ENCODE measurements around the gene CDKN2C. TPM values are rescaled to one million over a fixed set of nuclear protein-coding genes. Genes with fewer than 3 reads are reported as not detected.

CDKN2C gene
- total and polyA plus RNA-seq, 2 experiments from 2014 or later: not detected

DNA sequence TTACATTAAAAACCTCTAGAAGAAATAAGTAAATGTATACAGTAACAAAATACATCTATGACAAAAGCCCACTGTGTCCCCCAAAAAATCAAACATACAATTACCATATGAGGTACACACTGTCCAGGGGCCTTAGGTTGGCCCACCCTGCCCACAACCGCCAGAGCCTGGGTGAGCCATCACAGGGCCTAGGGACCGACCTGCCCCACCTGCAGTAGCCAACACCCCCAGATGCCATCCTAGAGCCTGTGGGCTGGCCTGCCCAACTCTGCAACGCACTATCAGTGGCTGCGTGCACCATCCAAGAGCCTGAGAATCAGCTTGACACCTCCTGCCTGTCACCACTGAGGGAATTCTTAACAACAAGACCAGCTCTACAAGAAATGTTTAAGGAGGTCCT lies 49.0 kb upstream of the CDKN2C start:
- Histone ChIP-seq H3K4me2 (no peak overlapping the region), H3K4me3 (no peak overlapping the region), H3K27ac (ENCODE audit: low read depth) (no peak overlapping the region), H3K27me3 (ENCODE audit: insufficient read depth) (no peaks in the 10 kb centered on the region), H3K4me1 (ENCODE audit: insufficient read depth) (no peaks in the 10 kb centered on the region), H2AFZ (no peak overlapping the region), H3K79me2 (replicated peaks; ENCODE audit: insufficient read depth) (peaks cover 87% of the 10 kb centered on the region), H3K9me2 (ENCODE audit: insufficient read depth) (no peaks in the 10 kb centered on the region), H3K36me3 (ENCODE audit: insufficient read depth) (no peaks in the 10 kb centered on the region), H3F3A (replicated peaks; ENCODE audit: low read depth) (no peaks in the 10 kb centered on the region), H4K20me1 (replicated peaks; ENCODE audit: insufficient read depth) (peaks cover 19% of the 10 kb centered on the region)
- TF ChIP-seq REST (IDR thresholded peaks at IDR 0.05; ENCODE audit: unreplicated experiment) (no peak), EZH2phosphoT487 (IDR thresholded peaks at IDR 0.05; ENCODE audit: unreplicated experiment) (no peak), CREB1 (CRISPR knock-in tag; IDR thresholded peaks at IDR 0.05; ENCODE audit: low read depth) (no peak), STAT1 (IDR thresholded peaks at IDR 0.05; ENCODE audit: unreplicated experiment) (no peak), ZNF462 (CRISPR knock-in tag; IDR thresholded peaks at IDR 0.05) (no peak)
- TF ChIP-seq, protein P1, sequence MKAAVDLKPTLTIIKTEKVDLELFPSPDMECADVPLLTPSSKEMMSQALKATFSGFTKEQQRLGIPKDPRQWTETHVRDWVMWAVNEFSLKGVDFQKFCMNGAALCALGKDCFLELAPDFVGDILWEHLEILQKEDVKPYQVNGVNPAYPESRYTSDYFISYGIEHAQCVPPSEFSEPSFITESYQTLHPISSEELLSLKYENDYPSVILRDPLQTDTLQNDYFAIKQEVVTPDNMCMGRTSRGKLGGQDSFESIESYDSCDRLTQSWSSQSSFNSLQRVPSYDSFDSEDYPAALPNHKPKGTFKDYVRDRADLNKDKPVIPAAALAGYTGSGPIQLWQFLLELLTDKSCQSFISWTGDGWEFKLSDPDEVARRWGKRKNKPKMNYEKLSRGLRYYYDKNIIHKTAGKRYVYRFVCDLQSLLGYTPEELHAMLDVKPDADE (IDR thresholded peaks at IDR 0.05): no peak
- no peak overlapping the region for H3K4me3 Mint-ChIP-seq
- no peaks in the 10 kb centered on the region for H3K36me3 Mint-ChIP-seq (ENCODE audit: low read depth)
- no peaks in the 10 kb centered on the region for H3K9me3 Mint-ChIP-seq
- H3K4me1 Mint-ChIP-seq: peaks cover 3% of the 10 kb centered on the region; the same call in 1 of the 3 replicates
- no peak overlapping the region for H3K27ac Mint-ChIP-seq
- DNase-seq (ENCODE audit: low spot score) (no peak), ATAC-seq (no peak)
- H3K27me3 Mint-ChIP-seq (ENCODE audit: insufficient read depth, low read depth, poor library complexity): peaks cover 5% of the 10 kb centered on the region
